GM10266 (cell line): Measurements from ENCODE around the gene PGM2L1.

Source experiments
- DNase-seq: peaks from one replicate; pipeline ENCODE4 v3.0.0; 2012; ENCODE audit errors: extremely low spot score
- CTCF ChIP-seq: IDR thresholded peaks from 2 replicates; pipeline ENCODE4 v1.5.1; 2012; ENCODE audit warnings: mild to moderate bottlenecking, low read depth; ENCODE audit not compliant: control insufficient read depth, insufficient read depth; ENCODE audit errors: missing control alignments

PGM2L1 gene

GRCh38 chr11:74322667-74323066, 75.6 kb downstream of the PGM2L1 start:
- DNase-seq, result no peak
- TF ChIP-seq CTCF, result no peak

GRCh38 chr11:74321487-74322188, 76.6 kb downstream of the PGM2L1 start:
- peak; percentile 51 for TF ChIP-seq CTCF
- DNase-seq, result peak; percentile 55

- no peak for DNase-seq
Measured at GRCh38 chr11:74320538-74320937, 77.7 kb downstream of the PGM2L1 start.

GRCh38 chr11:74319139-74319816, 79.0 kb downstream of the PGM2L1 start:
- DNase-seq, result no peak
- TF ChIP-seq CTCF, result no peak

More at GRCh38 chr11:74320538-74320937, 77.7 kb downstream of the PGM2L1 start:
- TF ChIP-seq CTCF, result no peak

- no peak for TF ChIP-seq CTCF
- DNase-seq, result no peak
Measured at GRCh38 chr11:74318241-74318932, 79.8 kb downstream of the PGM2L1 start.

GRCh38 chr11:74316772-74317505, 81.3 kb downstream of the PGM2L1 start:
- no peak for TF ChIP-seq CTCF

GRCh38 chr11:74312326-74312725, 85.9 kb downstream of the PGM2L1 start:
- no peak for DNase-seq
- no peak for TF ChIP-seq CTCF

More at GRCh38 chr11:74316772-74317505, 81.3 kb downstream of the PGM2L1 start:
- DNase-seq, result no peak
